A549 (cell line): ENCODE measurements around the gene LSM10. TPM values are rescaled to one million over a fixed set of nuclear protein-coding genes. Genes with fewer than 3 reads are reported as not detected.

Source experiments
- ATAC-seq, 2 experiments: fragments of 200-7000 bp in 1 of 2; fragments of >200 bp in 1 of 2; cut with Nextera tagmentation in 1 of 2; cut with Tn5 transposase in 1 of 2; 3 replicates each; pipeline versions ENCODE4 v1.8.0 to v1.9.1; 2018 to 2020; ENCODE audit warnings: mild to moderate bottlenecking in 1 of 2, moderate library complexity in 1 of 2
- CTCF ChIA-PET: fragments of 300-600 bp; sonication (Branson Sonifier 250); formaldehyde crosslinking; extraction: SDS; loops from one replicate; lab custom pipeline; 2021; ENCODE audit warnings: antibody characterized with exemption, inconsistent platforms; lab: Yijun Ruan, JAX
- POLR2A ChIA-PET: fragments of 350-600 bp; formaldehyde crosslinking; extraction: SDS; loops from one replicate; lab custom pipeline; 2021; ENCODE audit warnings: antibody characterized with exemption, inconsistent platforms; lab: Yijun Ruan, JAX
- DNase-seq, 2 experiments: peaks; one replicate each; pipeline versions ENCODE4 v3.0.0 to v3.0.0-alpha.2; 2011 to 2016; ENCODE audit warnings: low read depth in 1 of 2, low spot score in 1 of 2
- FAIRE-seq: peaks from 2 replicates; lab custom pipeline; 2011; peaks lifted over from hg19 to GRCh38; lab: Jason Lieb, UNC
- H3K27ac ChIP-seq, 2 experiments: fragments of >200 bp; sonication (Bioruptor Twin); formaldehyde crosslinking; 3 replicates each; pipeline ENCODE4 v1.5.1; 2016 to 2017
- H3K4me1 ChIP-seq: fragments of >200 bp; sonication (Bioruptor Twin); formaldehyde crosslinking; 3 replicates; pipeline ENCODE4 v1.6.1; 2016
- H3K4me2 ChIP-seq: fragments of >200 bp; sonication (Bioruptor Twin); formaldehyde crosslinking; 3 replicates; pipeline ENCODE4 v1.6.1; 2016
- H3K4me3 ChIP-seq: fragments of >200 bp; sonication (Bioruptor Twin); formaldehyde crosslinking; 3 replicates; pipeline ENCODE4 v1.5.1; 2016
- H3K9me3 ChIP-seq: fragments of >200 bp; sonication (Bioruptor Twin); formaldehyde crosslinking; 3 replicates; pipeline ENCODE4 v1.6.1; 2016
- ATOH8 ChIP-seq: fragments of 250-450 bp; sonication (Bioruptor Pico); IDR thresholded peaks from 2 replicates; pipeline ENCODE4 v1.5.0; 2020; ENCODE audit warnings: low read depth, mild to moderate bottlenecking, moderate library complexity
- BCL3 ChIP-seq: fragments of >200 bp; sonication (Bioruptor Twin); formaldehyde crosslinking; IDR thresholded peaks from 3 replicates; pipeline ENCODE4 v1.6.1; 2016
- E2F6 ChIP-seq: IDR thresholded peaks from 2 replicates; pipeline ENCODE4 v1.6.1; 2012; ENCODE audit warnings: low read depth, borderline replicate concordance
- EP300 ChIP-seq, 2 experiments: fragments of >200 bp; sonication (Bioruptor Twin); formaldehyde crosslinking; IDR thresholded peaks; 2 replicates in 1 of 2; 3 replicates in 1 of 2; pipeline ENCODE4 v1.6.1; 2016 to 2017
- FOSL2 ChIP-seq, 2 experiments: fragments of 450-650 bp in 1 of 2; fragments of >200 bp in 1 of 2; sonication (Bioruptor Twin) in 1 of 2; formaldehyde crosslinking; IDR thresholded peaks; 2 replicates each; pipeline versions ENCODE4 v1.5.0 to v1.6.1; 2016 to 2020; ENCODE audit warnings: mild to moderate bottlenecking in 1 of 2, moderate library complexity in 1 of 2
- FOXS1 ChIP-seq: fragments of 250-450 bp; sonication (Bioruptor Pico); IDR thresholded peaks from 2 replicates; pipeline ENCODE4 v1.5.0; 2020; ENCODE audit warnings: mild to moderate bottlenecking, moderate library complexity
- GATA3 ChIP-seq: IDR thresholded peaks from 2 replicates; pipeline ENCODE4 v1.6.1; 2012; ENCODE audit warnings: borderline replicate concordance
- HES2 ChIP-seq: fragments of >200 bp; sonication (Bioruptor Twin); formaldehyde crosslinking; IDR thresholded peaks from 2 replicates; pipeline ENCODE4 v1.6.1; 2016
- HEYL ChIP-seq: fragments of 250-450 bp; sonication (Bioruptor Pico); IDR thresholded peaks from 2 replicates; pipeline ENCODE4 v1.8.0; 2021; ENCODE audit warnings: mild to moderate bottlenecking, moderate library complexity
- HOXA7 ChIP-seq: fragments of 250-450 bp; sonication (Bioruptor Pico); IDR thresholded peaks from 2 replicates; pipeline ENCODE4 v1.5.0; 2020; ENCODE audit warnings: mild to moderate bottlenecking, moderate library complexity
- JUNB ChIP-seq: fragments of >200 bp; sonication (Bioruptor Twin); formaldehyde crosslinking; IDR thresholded peaks from 2 replicates; pipeline ENCODE4 v1.6.1; 2016
- MAX ChIP-seq: IDR thresholded peaks from 2 replicates; pipeline ENCODE4 v1.6.1; 2012
- PHF8 ChIP-seq: fragments of 200-600 bp; sonication (generic); IDR thresholded peaks from 2 replicates; pipeline ENCODE4 v1.6.1; 2016; ENCODE audit warnings: low read depth, mild to moderate bottlenecking, antibody characterized with exemption, moderate library complexity, borderline replicate concordance
- RARB ChIP-seq: fragments of 250-450 bp; sonication (Bioruptor Pico); IDR thresholded peaks from 2 replicates; pipeline ENCODE4 v1.8.0; 2021; ENCODE audit warnings: mild to moderate bottlenecking, moderate library complexity
- TFCP2L1 ChIP-seq: fragments of 250-450 bp; sonication (Bioruptor Pico); IDR thresholded peaks from 2 replicates; pipeline ENCODE4 v1.5.0; 2021; ENCODE audit warnings: mild to moderate bottlenecking
- USF2 ChIP-seq: fragments of 450-650 bp; IDR thresholded peaks from 2 replicates; pipeline ENCODE4 v1.6.1; 2014; ENCODE audit warnings: antibody characterized with exemption
- ZC3H11A ChIP-seq: fragments of 450-650 bp; IDR thresholded peaks from 2 replicates; pipeline ENCODE4 v1.6.1; 2014; ENCODE audit warnings: antibody characterized with exemption, mild to moderate bottlenecking
- ZFP36 ChIP-seq: fragments of 450-650 bp; IDR thresholded peaks from 2 replicates; pipeline ENCODE4 v1.6.1; 2014; ENCODE audit warnings: borderline replicate concordance; ENCODE audit not compliant: partially characterized antibody
- WGBS: methylation state at CpG from one replicate; pipeline ENCODE4 v1.1.6; 2017; ENCODE audit errors: missing lambda C conversion rate; 5-methylcytosine and 5-hydroxymethylcytosine counted together
- polyA plus RNA-seq, 4 experiments: library from polyadenylated mRNA; depleted of rRNA in 3 of 4; stranded (reverse); fragments of >200 nt; fragmentation: RNase III in 1 of 4; extraction: RNeasy Plus Mini Kit Qiagen cat#74134 plus additional on column Dnase treatment in 1 of 4; gene quantifications; 2 replicates in 3 of 4; 3 replicates in 1 of 4; pipeline ENCODE4 v1.2.3, GENCODE V29; 2011 to 2017

Gene LSM10
- polyA plus RNA-seq, 2 of the 4 experiments (the other 2 are of a cell fraction): 40.7 to 44.3 TPM

- peak overlapping the region; percentile 87 to 93 for H3K27ac ChIP-seq
- 0 out of 3 replicates have a peak overlapping the region, but pooled peaks have one; percentile 16 for H3K4me3 ChIP-seq
- TF ChIP-seq HOXA7 (CRISPR knock-in tag): no peak
- TF ChIP-seq TFCP2L1: no peak
- TF ChIP-seq EP300 (IDR thresholded peaks at IDR 0.05): peak in 1 of 2 experiments; percentile 40; a peak in 1 of 5 replicates
- TF ChIP-seq FOSL2 (IDR thresholded peaks at IDR 0.05): no peak
- peak; percentile 77 for TF ChIP-seq FOSL2 (CRISPR knock-in tag; IDR thresholded peaks at IDR 0.05)
- TF ChIP-seq PHF8: no peak
- TF ChIP-seq GATA3: peak; percentile 43; the same call in 1 of the 2 replicates
- TF ChIP-seq ATOH8: peak; percentile 58; the same call in 1 of the 2 replicates
- peak; percentile 55; the same call in 1 of the 2 replicates for TF ChIP-seq E2F6
- TF ChIP-seq HES2: no peak
- 0 out of 2 replicates have a peak, but pooled peaks have one; percentile 39 for TF ChIP-seq JUNB
- peak; percentile 77 for TF ChIP-seq MAX
- ChIA-PET CTCF (interaction anchor here (0.8 to 17.8 kb wide), 11 partner anchors 8 to 201 kb away, joined by 3 to 201 read pairs (median 6); partner anchors contain the start of gene TRAPPC3), POLR2A (interaction anchor here (1.0 to 2.4 kb wide), 3 partner anchors 36 to 201 kb away, joined by 4 to 9 read pairs (median 5); partner anchors contain the start of genes MRPS15 and TRAPPC3)
- peak; percentile 49 to 60 for DNase-seq
- peak; percentile 71 to 77 for ATAC-seq
- 14% methylated on average over 13 of the region's 13 CpGs for WGBS
- peaks cover 50% of the 10 kb centered on the region for H3K4me1 ChIP-seq
- no peaks in the 10 kb centered on the region for H3K9me3 ChIP-seq
- FAIRE-seq: no peak
- H3K4me2 ChIP-seq: peak overlapping the region; percentile 80
Observed at GRCh38 chr1:36350659-36351226, 47.0 kb downstream of the LSM10 start.

GRCh38 chr1:36349839-36350238 lies 47.9 kb downstream of the LSM10 start:
- Histone ChIP-seq H3K4me2 (peak overlapping the region; percentile 80), H3K4me1 (peaks cover 50% of the 10 kb centered on the region), H3K4me3 (no peak overlapping the region), H3K27ac (peak overlapping the region; percentile 87 to 93), H3K9me3 (no peaks in the 10 kb centered on the region)
- ATAC-seq (no peak), DNase-seq (no peak), FAIRE-seq (no peak)
- WGBS: 86% methylated on average over 16 of the region's 16 CpGs
- no peak for TF ChIP-seq ZFP36
- no peak for TF ChIP-seq USF2
- ChIA-PET POLR2A (interaction anchor here (2.4 kb wide), 1 partner anchor 37 kb away, joined by 9 read pairs; no protein-coding TSS in a partner anchor), CTCF (interaction anchor here (0.8 to 17.8 kb wide), 4 partner anchors 9 to 71 kb away, joined by 3 to 201 read pairs (median 6); no protein-coding TSS in a partner anchor)

- TF ChIP-seq RARB: no peak
- TF ChIP-seq BCL3: no peak
- TF ChIP-seq FOXS1 (CRISPR knock-in tag): no peak
- TF ChIP-seq ZC3H11A: no peak
- no peak for TF ChIP-seq HEYL (CRISPR knock-in tag)
- ChIA-PET CTCF (interaction anchor here (0.8 to 17.8 kb wide), 5 partner anchors 8 to 72 kb away, joined by 3 to 201 read pairs (median 4); no protein-coding TSS in a partner anchor), POLR2A (no interaction called here)
- peaks cover 50% of the 10 kb centered on the region for H3K4me1 ChIP-seq
- ATAC-seq (no peak), DNase-seq (no peak), FAIRE-seq (no peak)
- H3K4me2 ChIP-seq: peak overlapping the region; percentile 80
- no peak overlapping the region for H3K4me3 ChIP-seq
- no peaks in the 10 kb centered on the region for H3K9me3 ChIP-seq
- peak overlapping the region; percentile 87 to 93 for H3K27ac ChIP-seq
- 53% methylated on average over 7 of the region's 7 CpGs for WGBS
Observed at GRCh38 chr1:36349241-36349671, 48.5 kb downstream of the LSM10 start.
